Panc1 (cell line): ENCODE measurements around the gene PAFAH1B2. TPM values are rescaled to one million over a fixed set of nuclear protein-coding genes. Genes with fewer than 3 reads are reported as not detected.

Experiments used
- ATAC-seq: fragments of 200-7000 bp; cut with Tn5 transposase; 2 replicates; pipeline ENCODE4 v1.9.1; 2020; ENCODE audit warnings: mild to moderate bottlenecking, moderate library complexity
- BruUV-seq: library from RNA; stranded (reverse); fragments of 400-500 nt; replicated peaks from 2 replicates; lab custom pipeline; 2021; lab: Mats Ljungman, UMichigan
- CTCF ChIA-PET: fragments of 300-600 bp; sonication (Branson Sonifier 250); formaldehyde crosslinking; loops from one replicate; lab custom pipeline; 2022; ENCODE audit warnings: antibody characterized with exemption; lab: Charles Lee
- POLR2A ChIA-PET: fragments of 300-600 bp; sonication (Branson Sonifier 250); formaldehyde crosslinking; loops from one replicate; lab custom pipeline; 2022; ENCODE audit warnings: antibody characterized with exemption; lab: Charles Lee
- DNase-seq: peaks from one replicate; pipeline ENCODE4 v3.0.0-alpha.2; 2010; ENCODE audit warnings: low read depth, low spot score
- H3K27ac ChIP-seq: 2 replicates; pipeline ENCODE4 v1.5.1; 2011; ENCODE audit warnings: mild to moderate bottlenecking, low read length, inconsistent platforms
- H3K27me3 ChIP-seq: fragments of 200-500 bp; sonication (Bioruptor generic); 2 replicates; pipeline ENCODE4 v1.6.0; 2014; ENCODE audit warnings: low read length, inconsistent platforms; ENCODE audit not compliant: control insufficient read depth, insufficient read depth
- H3K36me3 ChIP-seq: fragments of 200-500 bp; sonication (Bioruptor generic); 2 replicates; pipeline ENCODE4 v1.5.1; 2014; ENCODE audit warnings: inconsistent platforms, mild to moderate bottlenecking, low read length, moderate library complexity; ENCODE audit not compliant: control insufficient read depth, insufficient read depth
- H3K4me1 ChIP-seq: 2 replicates; pipeline ENCODE4 v1.5.1; 2011; ENCODE audit warnings: inconsistent platforms, mild to moderate bottlenecking, low read length, moderate library complexity; ENCODE audit not compliant: control insufficient read depth, insufficient read depth
- H3K4me3 ChIP-seq, 2 experiments: 2 replicates each; pipeline ENCODE4 v1.5.1; 2011 to 2012; ENCODE audit warnings: low read depth in 2 of 2, low read length in 2 of 2, mild to moderate bottlenecking in 2 of 2, inconsistent platforms in 1 of 2, moderate library complexity in 1 of 2
- H3K9me3 ChIP-seq: fragments of 200-500 bp; sonication (Bioruptor generic); 2 replicates; pipeline ENCODE4 v1.5.1; 2014; ENCODE audit warnings: low read depth, mild to moderate bottlenecking, inconsistent platforms, low read length, moderate library complexity; ENCODE audit not compliant: control insufficient read depth, insufficient read depth
- CTCF ChIP-seq: fragments of 450-650 bp; IDR thresholded peaks from 2 replicates; pipeline ENCODE4 v1.5.1; 2017; ENCODE audit warnings: mild to moderate bottlenecking
- POLR2AphosphoS5 ChIP-seq: IDR thresholded peaks from 2 replicates; pipeline ENCODE4 v1.6.1; 2012; ENCODE audit warnings: mild to moderate bottlenecking, low read depth, low read length, moderate library complexity
- REST ChIP-seq, 2 experiments: IDR thresholded peaks; 2 replicates each; pipeline ENCODE4 v1.6.1; 2011 to 2012; ENCODE audit warnings: low read depth in 2 of 2, control low read depth in 1 of 2, low read length in 1 of 2, mild to moderate bottlenecking in 1 of 2, moderate library complexity in 1 of 2; ENCODE audit not compliant: insufficient read depth in 1 of 2
- SIN3A ChIP-seq: IDR thresholded peaks from 2 replicates; pipeline ENCODE4 v1.6.1; 2012; ENCODE audit warnings: low read depth, mild to moderate bottlenecking, low read length, moderate library complexity, borderline replicate concordance; ENCODE audit not compliant: insufficient read depth
- TCF7L2 ChIP-seq: IDR thresholded peaks from 2 replicates; pipeline ENCODE4 v1.6.1; 2011; ENCODE audit warnings: mild to moderate bottlenecking, low read depth, low read length, inconsistent platforms
- in situ Hi-C: cut with HindIII; loops from 2 replicates; pipeline ENCODE4 v1.10.0; 2016; ENCODE audit warnings: low sequenced_read_pairs, low pct_unique_long_range_greater_than_20kb
- intact Hi-C: fragments of 100-400 bp; cut with micrococcal nuclease; formaldehyde crosslinking; loops from one replicate; pipeline ENCODE4 v1.10.0; 2022; ENCODE audit not compliant: unreplicated experiment
- total RNA-seq: library from RNA; stranded (reverse); gene quantifications from one replicate; pipeline ENCODE4 v1.2.1, GENCODE V29; 2021; ENCODE audit not compliant: unreplicated experiment

The PAFAH1B2 gene
- total RNA-seq, 1 experiment from 2014 or later = 179 TPM

- in situ Hi-C loops (no loop called here), intact Hi-C loops (no loop called here)
- ATAC-seq = no peak
- Histone ChIP-seq H3K27ac (no peak overlapping the region), H3K27me3 (no peaks in the 10 kb centered on the region), H3K36me3 (no peaks in the 10 kb centered on the region), H3K4me3 (no peak overlapping the region), H3K9me3 (no peaks in the 10 kb centered on the region), H3K4me1 (peaks cover 6% of the 10 kb centered on the region)
- TF ChIP-seq CTCF = no peak
- no peak for TF ChIP-seq POLR2AphosphoS5
- TF ChIP-seq TCF7L2 = no peak
- TF ChIP-seq SIN3A = no peak
- no peak for TF ChIP-seq REST (IDR thresholded peaks at IDR 0.05; ENCODE audit: insufficient read depth in 1 of 2, low read depth in 2 of 2, low read length in 1 of 2)
- no peak for DNase-seq
- CTCF ChIA-PET = no interaction called here
- POLR2A ChIA-PET = no interaction called here
- no TSS peak for BruUV-seq
Measured at GRCh38 chr11:117201658-117202305, 57.7 kb downstream of the PAFAH1B2 start.

GRCh38 chr11:117202386-117203068, 58.4 kb downstream of the PAFAH1B2 start:
- no peak for TF ChIP-seq CTCF
- TF ChIP-seq POLR2AphosphoS5 = no peak
- no peak for TF ChIP-seq TCF7L2
- no peak for TF ChIP-seq SIN3A
- TF ChIP-seq REST (IDR thresholded peaks at IDR 0.05; ENCODE audit: insufficient read depth in 1 of 2, low read depth in 2 of 2, low read length in 1 of 2) = no peak
- intact Hi-C loops (no loop called here), in situ Hi-C loops (no loop called here)
- ChIA-PET POLR2A (interaction anchor here (0.6 kb wide), 1 partner anchor 41 kb away, joined by 3 read pairs; no protein-coding TSS in a partner anchor), CTCF (no interaction called here)
- H3K27ac ChIP-seq = no peak overlapping the region
- no peaks in the 10 kb centered on the region for H3K27me3 ChIP-seq
- H3K4me1 ChIP-seq = peaks cover 6% of the 10 kb centered on the region
- H3K9me3 ChIP-seq = no peaks in the 10 kb centered on the region
- H3K4me3 ChIP-seq = no peak overlapping the region
- no peaks in the 10 kb centered on the region for H3K36me3 ChIP-seq
- ATAC-seq (no peak), DNase-seq (no peak)
- BruUV-seq = no TSS peak
